ENCODE results near the gene MTURN. TPM values are rescaled to one million over a fixed set of nuclear protein-coding genes. Genes with fewer than 3 reads are reported as not detected.

Gene MTURN
- polyA plus RNA-seq, 1 donor from 2014 or later = 75.5 TPM

GRCh38 chr7:30170476-30171205, 35.9 kb downstream of the MTURN start:
- Histone ChIP-seq H3K79me2 (replicated peaks; ENCODE audit: insufficient read depth, low read length) (no peaks in the 10 kb centered on the region), H3K36me3 (ENCODE audit: insufficient read depth, low read length) (no peaks in the 10 kb centered on the region), H3K27ac (ENCODE audit: low read length) (no peak overlapping the region), H4K20me1 (ENCODE audit: insufficient read depth) (no peaks in the 10 kb centered on the region), H3K9me2 (ENCODE audit: insufficient read depth, low read length) (no peaks in the 10 kb centered on the region), H3K9ac (ENCODE audit: low read length) (no peak overlapping the region), H3F3A (ENCODE audit: insufficient read depth, low read length, poor library complexity, severe bottlenecking) (no peaks in the 10 kb centered on the region), H3K4me2 (ENCODE audit: low read length) (no peak overlapping the region), H3K27me3 (ENCODE audit: insufficient read depth, low read depth, low read length) (no peaks in the 10 kb centered on the region), H2AFZ (ENCODE audit: low read depth, low read length) (no peak overlapping the region), H3K9me3 (ENCODE audit: low read length) (no peaks in the 10 kb centered on the region), H3K4me3 (ENCODE audit: low read length) (no peak overlapping the region)
- TF ChIP-seq POLR2AphosphoS5 (IDR thresholded peaks at IDR 0.05) (no peak), TAF1 (IDR thresholded peaks at IDR 0.05; ENCODE audit: low read depth) (no peak), EP300 (conservative IDR thresholded peaks at IDR 0.05; ENCODE audit: poor library complexity, severe bottlenecking) (no peak), SMC3 (conservative IDR thresholded peaks at IDR 0.05; ENCODE audit: poor library complexity) (no peak), EZH2 (IDR thresholded peaks at IDR 0.05; ENCODE audit: borderline replicate concordance, insufficient read depth, low read length, poor library complexity, severe bottlenecking) (no peak), MXI1 (conservative IDR thresholded peaks at IDR 0.05; ENCODE audit: poor library complexity, severe bottlenecking) (no peak)

GRCh38 chr7:30171766-30172447, 37.1 kb downstream of the MTURN start:
- TF ChIP-seq MXI1 (conservative IDR thresholded peaks at IDR 0.05; ENCODE audit: poor library complexity, severe bottlenecking) (no peak), TAF1 (IDR thresholded peaks at IDR 0.05; ENCODE audit: low read depth) (no peak), REST (IDR thresholded peaks at IDR 0.05; ENCODE audit: borderline replicate concordance) (no peak), CTCF (IDR thresholded peaks at IDR 0.05; ENCODE audit: poor library complexity, severe bottlenecking) (no peak), POLR2AphosphoS5 (IDR thresholded peaks at IDR 0.05) (no peak), RAD21 (conservative IDR thresholded peaks at IDR 0.05) (no peak), EZH2 (IDR thresholded peaks at IDR 0.05; ENCODE audit: borderline replicate concordance, insufficient read depth, low read length, poor library complexity, severe bottlenecking) (no peak), EP300 (conservative IDR thresholded peaks at IDR 0.05; ENCODE audit: poor library complexity, severe bottlenecking) (no peak), SMC3 (conservative IDR thresholded peaks at IDR 0.05; ENCODE audit: poor library complexity) (no peak)
- Histone ChIP-seq H2AFZ (ENCODE audit: low read depth, low read length) (no peak overlapping the region), H3K27ac (ENCODE audit: low read length) (no peak overlapping the region), H3K9me2 (ENCODE audit: insufficient read depth, low read length) (no peaks in the 10 kb centered on the region), H3K4me3 (ENCODE audit: low read length) (no peak overlapping the region), H3K9ac (ENCODE audit: low read length) (no peak overlapping the region), H3K79me2 (replicated peaks; ENCODE audit: insufficient read depth, low read length) (no peaks in the 10 kb centered on the region), H3K36me3 (ENCODE audit: insufficient read depth, low read length) (no peaks in the 10 kb centered on the region), H3K4me2 (ENCODE audit: low read length) (no peak overlapping the region), H4K20me1 (ENCODE audit: insufficient read depth) (no peaks in the 10 kb centered on the region), H3K9me3 (ENCODE audit: low read length) (no peaks in the 10 kb centered on the region), H3K27me3 (ENCODE audit: insufficient read depth, low read depth, low read length) (no peaks in the 10 kb centered on the region), H3F3A (ENCODE audit: insufficient read depth, low read length, poor library complexity, severe bottlenecking) (no peaks in the 10 kb centered on the region)
